H1 (cell line): ENCODE results near the gene KCNQ1. TPM values are rescaled to one million over a fixed set of nuclear protein-coding genes. Genes with fewer than 3 reads are reported as not detected.

Experiments used
- CTCF ChIA-PET: fragments of 300-600 bp; sonication (Branson Sonifier 250); formaldehyde crosslinking; loops from one replicate; lab custom pipeline; 2021; ENCODE audit not compliant: partially characterized antibody; lab: Charles Lee
- POLR2A ChIA-PET: fragments of 300-600 bp; sonication (Branson Sonifier 250); formaldehyde crosslinking; loops from one replicate; lab custom pipeline; 2021; ENCODE audit warnings: inconsistent platforms; ENCODE audit not compliant: partially characterized antibody; lab: Charles Lee
- DNase-seq, 2 experiments: peaks; one replicate each; pipeline versions ENCODE4 v3.0.0 to v3.0.0-alpha.2; 2010 to 2022; ENCODE audit warnings: low spot score in 2 of 2, low read depth in 1 of 2, mixed read lengths in 1 of 2
- FAIRE-seq: peaks from 2 replicates; lab custom pipeline; 2011; peaks lifted over from hg19 to GRCh38; lab: Jason Lieb, UNC
- H2AFZ ChIP-seq: 2 replicates; pipeline ENCODE4 v1.8.1; 2012; ENCODE audit warnings: low read length, inconsistent platforms
- H2AK5ac ChIP-seq: 2 replicates; pipeline ENCODE4 v1.6.1; 2013; ENCODE audit warnings: low read depth, low read length
- H2BK120ac ChIP-seq: replicated peaks from 2 replicates; pipeline ENCODE3; 2013; ENCODE audit warnings: low read depth, low read length, inconsistent platforms
- H2BK12ac ChIP-seq: 2 replicates; pipeline ENCODE4 v1.6.1; 2013; ENCODE audit warnings: low read depth, low read length
- H2BK15ac ChIP-seq: 2 replicates; pipeline ENCODE4 v1.6.1; 2013; ENCODE audit warnings: low read length
- H2BK20ac ChIP-seq: 2 replicates; pipeline ENCODE4 v1.6.1; 2013; ENCODE audit warnings: low read length
- H2BK5ac ChIP-seq: 2 replicates; pipeline ENCODE4 v1.6.1; 2013; ENCODE audit warnings: low read depth, low read length
- H3K14ac ChIP-seq: 2 replicates; pipeline ENCODE4 v1.6.1; 2013; ENCODE audit warnings: inconsistent platforms; ENCODE audit not compliant: insufficient read length
- H3K18ac ChIP-seq: 2 replicates; pipeline ENCODE4 v1.6.1; 2013; ENCODE audit warnings: low read length; ENCODE audit errors: extremely low read depth
- H3K23ac ChIP-seq: 2 replicates; pipeline ENCODE4 v1.6.1; 2013; ENCODE audit warnings: inconsistent platforms; ENCODE audit not compliant: insufficient read length
- H3K23me2 ChIP-seq: 2 replicates; pipeline ENCODE4 v1.6.1; 2013; ENCODE audit warnings: low read depth, low read length
- H3K27ac ChIP-seq: 2 replicates; pipeline ENCODE4 v1.6.1; 2011; ENCODE audit warnings: low read depth, low read length, inconsistent platforms
- H3K27me3 ChIP-seq, 4 experiments: replicated peaks in 1 of 4; 1 replicate in 1 of 4; 2 replicates in 3 of 4; pipeline versions ENCODE4 v1.6.1 to v1.8.1; 2011 to 2013; ENCODE audit warnings: low read length in 3 of 4, mild to moderate bottlenecking in 3 of 4, inconsistent platforms in 2 of 4, mixed read lengths in 2 of 4, moderate library complexity in 1 of 4; ENCODE audit not compliant: control insufficient read depth in 3 of 4, insufficient read depth in 3 of 4; ENCODE audit errors: extremely low read depth in 1 of 4
- H3K36me3 ChIP-seq, 4 experiments: 2 replicates each; pipeline versions ENCODE4 v1.6.1 to v1.8.1; 2011 to 2013; ENCODE audit warnings: mild to moderate bottlenecking in 4 of 4, low read length in 3 of 4, moderate library complexity in 2 of 4, control low read depth in 1 of 4, inconsistent platforms in 1 of 4; ENCODE audit not compliant: insufficient read depth in 4 of 4, control insufficient read depth in 2 of 4
- H3K4ac ChIP-seq: replicated peaks from 2 replicates; pipeline ENCODE3; 2013; ENCODE audit warnings: low read length, low read depth, mixed read lengths, inconsistent platforms; ENCODE audit not compliant: insufficient read length
- H3K4me1 ChIP-seq, 4 experiments: replicated peaks in 1 of 4; 1 replicate in 1 of 4; 2 replicates in 3 of 4; pipeline versions ENCODE4 v1.6.1 to v1.8.1; 2011 to 2013; ENCODE audit warnings: low read length in 3 of 4, inconsistent platforms in 2 of 4, mixed read lengths in 1 of 4; ENCODE audit not compliant: insufficient read depth in 4 of 4, control insufficient read depth in 3 of 4
- H3K4me2 ChIP-seq, 2 experiments: 2 replicates each; pipeline versions ENCODE4 v1.6.1 to v1.8.1; 2011 to 2013; ENCODE audit warnings: low read depth in 2 of 2, low read length in 2 of 2, control low read depth in 1 of 2, inconsistent platforms in 1 of 2, mild to moderate bottlenecking in 1 of 2; ENCODE audit not compliant: insufficient read depth in 1 of 2
- H3K4me3 ChIP-seq, 4 experiments: fragments of 200-600, 300-600 bp in 1 of 4; sonication (generic), shearing (Covaris generic), sonication (Bioruptor Twin) in 1 of 4; 2 replicates each; pipeline versions ENCODE4 v1.5.1 to v1.8.1; 2011 to 2016; ENCODE audit warnings: low read length in 4 of 4, low read depth in 3 of 4, control low read depth in 2 of 4, inconsistent platforms in 2 of 4, mild to moderate bottlenecking in 2 of 4, mixed read lengths in 1 of 4, moderate library complexity in 1 of 4; ENCODE audit not compliant: insufficient read depth in 2 of 4; ENCODE audit errors: extremely low read depth in 1 of 4
- H3K56ac ChIP-seq: replicated peaks from 2 replicates; pipeline ENCODE3; 2013; ENCODE audit warnings: low read depth, mild to moderate bottlenecking, mixed read lengths, low read length, inconsistent platforms; ENCODE audit not compliant: insufficient read length
- H3K79me1 ChIP-seq: 2 replicates; pipeline ENCODE4 v1.6.1; 2013; ENCODE audit warnings: low read depth, low read length, control low read depth
- H3K79me2 ChIP-seq, 2 experiments: 2 replicates each; pipeline versions ENCODE4 v1.6.1 to v1.8.1; 2012 to 2013; ENCODE audit warnings: low read length in 2 of 2, mild to moderate bottlenecking in 2 of 2, inconsistent platforms in 1 of 2; ENCODE audit not compliant: insufficient read depth in 2 of 2, control insufficient read depth in 1 of 2
- H3K9ac ChIP-seq, 4 experiments: replicated peaks in 1 of 4; 1 replicate in 1 of 4; 2 replicates in 3 of 4; pipeline versions ENCODE4 v1.6.1 to v1.8.1; 2011 to 2013; ENCODE audit warnings: low read depth in 3 of 4, low read length in 3 of 4, control low read depth in 2 of 4, mild to moderate bottlenecking in 2 of 4, moderate library complexity in 2 of 4, inconsistent platforms in 1 of 4; ENCODE audit errors: extremely low read depth in 1 of 4
- H3K9me3 ChIP-seq, 2 experiments: 2 replicates each; pipeline versions ENCODE4 v1.6.1 to v1.8.1; 2012 to 2013; ENCODE audit warnings: mild to moderate bottlenecking in 2 of 2, moderate library complexity in 2 of 2, control low read depth in 1 of 2, inconsistent platforms in 1 of 2, low read depth in 1 of 2, low read length in 1 of 2, mixed read lengths in 1 of 2; ENCODE audit not compliant: insufficient read depth in 2 of 2
- H4K20me1 ChIP-seq, 2 experiments: replicated peaks in 1 of 2; 2 replicates each; pipeline versions ENCODE3 to v1.8.1; 2011 to 2013; ENCODE audit warnings: inconsistent platforms in 2 of 2, low read length in 2 of 2, mild to moderate bottlenecking in 1 of 2; ENCODE audit not compliant: insufficient read depth in 2 of 2, control insufficient read depth in 1 of 2
- H4K5ac ChIP-seq: 2 replicates; pipeline ENCODE4 v1.6.1; 2013; ENCODE audit warnings: low read length, low read depth, mixed read lengths, inconsistent platforms; ENCODE audit not compliant: insufficient read length
- H4K8ac ChIP-seq: 2 replicates; pipeline ENCODE4 v1.8.0; 2013; ENCODE audit warnings: mild to moderate bottlenecking, moderate library complexity, low read length, inconsistent platforms; ENCODE audit not compliant: insufficient read depth; ENCODE audit errors: extremely low read depth
- H4K91ac ChIP-seq: replicated peaks from 2 replicates; pipeline ENCODE3; 2013; ENCODE audit warnings: low read length, mixed read lengths, inconsistent platforms; ENCODE audit not compliant: insufficient read length
- JUND ChIP-seq: IDR thresholded peaks from 2 replicates; pipeline ENCODE4 v1.6.1; 2011; ENCODE audit warnings: mild to moderate bottlenecking, improper control_type of control experiment, low read length
- RAD21 ChIP-seq, 2 experiments: IDR thresholded peaks in 1 of 2; conservative IDR thresholded peaks in 1 of 2; 2 replicates each; pipeline ENCODE4 v1.6.1; 2011; ENCODE audit warnings: low read depth in 2 of 2, low read length in 2 of 2, improper control_type of control experiment in 1 of 2, inconsistent platforms in 1 of 2, mild to moderate bottlenecking in 1 of 2, moderate library complexity in 1 of 2
- WGBS, 2 experiments: shearing (Covaris generic) in 1 of 2; methylation state at CpG; one replicate each; pipeline versions ENCODE4 v1.1.6 to v1.1.7; 2013 to 2015; ENCODE audit warnings: low lambda C conversion rate in 2 of 2, mixed read lengths in 2 of 2, inconsistent platforms in 1 of 2, low coverage in 1 of 2, missing lambda C conversion rate in 1 of 2; ENCODE audit not compliant: insufficient replicate concordance in 2 of 2, insufficient coverage in 1 of 2, insufficient read length in 1 of 2; ENCODE audit errors: extremely low coverage in 1 of 2, missing lambda C conversion rate in 1 of 2; 5-methylcytosine and 5-hydroxymethylcytosine counted together
- polyA plus RNA-seq, 7 experiments: library from polyadenylated mRNA; depleted of rRNA in 3 of 7; stranded (reverse) in 5 of 7; unstranded in 2 of 7; fragments of >200 nt in 5 of 7; fragments of 200-250 nt in 2 of 7; gene quantifications; 1 replicate in 5 of 7; 2 replicates in 1 of 7; 4 replicates in 1 of 7; pipeline versions ENCODE4 v1.2.1 to v1.2.3, GENCODE V29; 2011 to 2013; ENCODE audit warnings: missing spikeins in 2 of 7, mixed read lengths in 2 of 7
- total RNA-seq: library from RNA; stranded (reverse); fragmentation: NEBNext Ultra II Directional; extraction: Animal tissue kit (Norgen Biotek cat#: 25700); gene quantifications from 2 replicates; pipeline ENCODE4 v1.2.1, GENCODE V29; 2021

The KCNQ1 gene
- total and polyA plus RNA-seq, 2 of the 8 experiments (the other 6 are each of a cell fraction or from before 2014, with no cell fraction given): 1.9 to 2.0 TPM

DNA sequence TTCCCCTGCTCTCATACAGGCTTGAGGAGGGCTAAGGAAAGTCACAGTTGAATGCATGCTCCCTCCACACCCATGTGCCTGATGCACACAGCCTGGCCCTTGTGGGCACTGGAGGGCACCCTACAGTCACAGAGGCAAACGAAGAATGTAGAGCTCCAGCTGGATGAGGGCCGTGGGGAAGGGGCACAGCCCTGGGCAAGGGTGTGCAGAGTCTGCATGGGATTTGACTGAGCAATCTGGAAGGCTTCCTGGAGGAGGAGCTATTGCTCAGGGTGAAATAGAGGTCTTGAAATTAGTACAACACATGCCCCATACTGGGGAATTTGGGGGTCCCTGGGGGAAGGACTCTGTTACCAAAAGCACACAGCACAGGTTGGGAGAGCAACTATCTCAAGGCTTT, 64.0 kb downstream of the KCNQ1 start:
- Histone ChIP-seq H2AK5ac (no peak overlapping the region), H3K23me2 (no peaks in the 10 kb centered on the region), H4K5ac (no peak overlapping the region), H3K56ac (no peak overlapping the region), H3K79me1 (no peaks in the 10 kb centered on the region), H3K23ac (no peak overlapping the region), H3K27ac (no peak overlapping the region), H2BK15ac (no peak overlapping the region), H2BK120ac (no peak overlapping the region), H3K4ac (no peak overlapping the region), H2BK12ac (no peak overlapping the region), H3K79me2 (no peaks in the 10 kb centered on the region), H2BK20ac (no peak overlapping the region), H3K4me3 (no peak overlapping the region), H3K9ac (no peak overlapping the region), H3K18ac (no peak overlapping the region), H3K4me1 (no peaks in the 10 kb centered on the region), H3K36me3 (no peaks in the 10 kb centered on the region), H3K9me3 (no peaks in the 10 kb centered on the region), H3K14ac (no peak overlapping the region), H4K20me1 (peaks cover 0 to 1% of the 10 kb centered on the region in 2 experiments), H4K8ac (no peak overlapping the region), H2AFZ (no peak overlapping the region), H2BK5ac (no peak overlapping the region), H3K27me3 (peaks cover 3 to 56% (median 30%) of the 10 kb centered on the region in 4 experiments), H3K4me2 (no peak overlapping the region), H4K91ac (no peak overlapping the region)
- ChIA-PET POLR2A (no interaction called here), CTCF (interaction anchor here (1.0 to 2.0 kb wide), 5 partner anchors 11 to 93 kb away, joined by 3 to 9 read pairs (median 4); no protein-coding TSS in a partner anchor)
- FAIRE-seq (no peak), DNase-seq (no peak)
- 78% methylated on average over 2 of the region's 2 CpGs; no CpG with 5 or more reads in 1 of the 2 experiments for WGBS, 2 experiments
- TF ChIP-seq JUND: no peak
- TF ChIP-seq RAD21 (IDR thresholded peaks at IDR 0.05 in 1 of 2, conservative IDR thresholded peaks at IDR 0.05 in 1 of 2; ENCODE audit: low read depth in 2 of 2, low read length in 2 of 2): peak in 1 of 2 experiments; percentile 8; a peak in 1 of 4 replicates
